Left lobe of liver (tissue), 2 donors: ENCODE results near the gene SSH3. TPM values are rescaled to one million over a fixed set of nuclear protein-coding genes. Genes with fewer than 3 reads are reported as not detected.

Experiments
- ATAC-seq: fragments of 200-7000 bp; cut with Tn5 transposase; one replicate; pipeline ENCODE4 v1.9.1; 2020; ENCODE audit warnings: mild to moderate bottlenecking, moderate library complexity
- DNase-seq: peaks from one replicate; pipeline ENCODE4 v3.0.0-alpha.2; 2020; ENCODE audit warnings: low spot score
- total RNA-seq: library from RNA; stranded (reverse); gene quantifications from one replicate; pipeline ENCODE4 v1.2.1, GENCODE V29; 2021
- donor health status: DM: no; HTN: no; CAD: no; lungs with moderate emphysema.
- donor health status: DM: no; HTN: yes; CAD: no.

Gene SSH3
- total RNA-seq, 1 donor from 2014 or later = 18.2 TPM

DNA sequence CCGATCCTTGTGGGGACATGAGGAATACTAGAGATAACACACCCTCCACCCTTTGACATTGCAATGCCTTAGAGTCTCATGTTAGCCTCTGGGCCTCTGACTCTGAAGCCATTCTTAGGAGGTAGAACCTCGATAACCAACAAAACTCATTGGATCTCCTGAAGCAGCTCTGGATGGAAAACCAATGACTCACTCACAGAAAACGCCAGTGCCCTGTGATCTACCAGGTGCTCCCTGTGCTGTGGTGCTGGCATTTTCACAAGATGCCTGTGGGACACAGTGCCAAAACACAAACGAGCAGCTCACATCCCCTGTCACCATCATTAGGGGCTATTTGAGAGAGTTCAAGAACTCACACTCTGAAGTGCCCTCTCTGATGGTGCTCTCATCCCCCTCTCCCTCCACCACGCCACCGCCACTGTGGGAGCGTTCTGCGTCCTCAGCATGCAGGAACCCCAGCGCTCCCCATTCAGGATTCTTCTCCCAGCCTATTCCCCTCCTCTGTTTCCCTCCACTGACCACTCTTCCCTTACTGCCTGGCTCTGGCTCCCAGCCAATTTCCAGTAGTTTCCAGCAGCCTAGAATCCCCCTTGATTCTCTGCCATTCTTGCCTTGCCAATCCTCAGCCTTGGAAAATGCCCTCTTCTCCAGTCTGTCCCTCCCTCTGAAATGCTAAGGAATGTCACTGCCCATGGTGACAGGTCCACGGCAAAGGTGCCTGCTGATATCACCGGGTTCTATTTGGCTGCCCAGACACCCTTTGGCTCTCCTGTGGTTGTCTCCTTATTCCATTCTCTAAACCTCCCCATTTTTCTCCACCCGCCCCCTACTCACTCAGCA lies 54.7 kb downstream of the SSH3 start:
- DNase-seq = no peak

More for the DNA sequence above, 54.7 kb downstream of the SSH3 start:
- ATAC-seq = no peak

Other genes with a start within 250 kb of the SSH3 start
- gene RHOD, start 246.7 kb upstream of the SSH3 start, total RNA-seq = 23.2 TPM
- 39.0 TPM for gene KDM2A, start 184.3 kb upstream of the SSH3 start, total RNA-seq
- gene GRK2, start 37.1 kb upstream of the SSH3 start, total RNA-seq = 29.0 TPM
- 9.8 TPM for gene ANKRD13D, start 14.2 kb upstream of the SSH3 start, total RNA-seq
- 96.6 TPM for gene POLD4, start 50.0 kb downstream of the SSH3 start, total RNA-seq
- gene CLCF1, start 70.1 kb downstream of the SSH3 start, total RNA-seq = 0.43 TPM
- gene RAD9A, start 88.5 kb downstream of the SSH3 start, total RNA-seq = 14.9 TPM
- 63.1 TPM for gene PPP1CA, start 98.3 kb downstream of the SSH3 start, total RNA-seq
- gene TBC1D10C, start 100.6 kb downstream of the SSH3 start, total RNA-seq = 1.1 TPM
- gene CARNS1, start 112.1 kb downstream of the SSH3 start, total RNA-seq = 0.28 TPM
- gene RPS6KB2, start 125.0 kb downstream of the SSH3 start, total RNA-seq = 31.5 TPM
- 2.2 TPM for gene PTPRCAP, start 134.2 kb downstream of the SSH3 start, total RNA-seq
- 44.1 TPM for gene CORO1B, start 139.9 kb downstream of the SSH3 start, total RNA-seq
- gene GPR152, start 149.2 kb downstream of the SSH3 start, total RNA-seq = not detected
- 1.1 TPM for gene CABP4, start 151.8 kb downstream of the SSH3 start, total RNA-seq
- 38.9 TPM for gene TMEM134, start 165.7 kb downstream of the SSH3 start, total RNA-seq
- gene AIP, start 179.5 kb downstream of the SSH3 start, total RNA-seq = 26.3 TPM
- gene PITPNM1, start 201.8 kb downstream of the SSH3 start, total RNA-seq = 19.2 TPM
- gene CDK2AP2, start 204.6 kb downstream of the SSH3 start, total RNA-seq = 67.4 TPM
- not detected for gene CABP2, start 219.9 kb downstream of the SSH3 start, total RNA-seq